IMR-90 (cell line): ENCODE measurements around the gene KRTAP10-11. TPM values are rescaled to one million over a fixed set of nuclear protein-coding genes. Genes with fewer than 3 reads are reported as not detected.

Source experiments
- ATAC-seq: fragments of 200-7000 bp; cut with Tn5 transposase; 2 replicates; pipeline ENCODE4 v1.9.1; 2020; ENCODE audit warnings: low read depth, mild to moderate bottlenecking, moderate library complexity
- BruUV-seq: library from RNA; stranded (reverse); fragments of 400-500 nt; replicated peaks from 2 replicates; lab custom pipeline; 2021; lab: Mats Ljungman, UMichigan
- CTCF ChIA-PET: fragments of 300-600 bp; formaldehyde crosslinking; extraction: SDS; loops from one replicate; lab custom pipeline; 2021; ENCODE audit warnings: antibody characterized with exemption; lab: Yijun Ruan, JAX
- POLR2A ChIA-PET: fragments of 300-600 bp; sonication (Branson Sonifier 250); formaldehyde crosslinking; loops from one replicate; lab custom pipeline; 2022; ENCODE audit warnings: antibody characterized with exemption; ENCODE audit not compliant: unreplicated experiment; lab: Charles Lee
- DNase-seq: peaks from one replicate; pipeline ENCODE4 v3.0.0; 2013
- H2AFZ ChIP-seq: replicated peaks from 2 replicates; pipeline ENCODE3; 2013; ENCODE audit warnings: low read length, mild to moderate bottlenecking; ENCODE audit not compliant: poor library complexity
- H2AK5ac ChIP-seq: 2 replicates; pipeline ENCODE4 v1.6.1; 2013; ENCODE audit warnings: low read depth, low read length, inconsistent platforms
- H2AK9ac ChIP-seq: replicated peaks from 2 replicates; pipeline ENCODE3; 2013; ENCODE audit warnings: mild to moderate bottlenecking, low read depth, low read length, moderate library complexity; ENCODE audit not compliant: poor library complexity
- H2BK120ac ChIP-seq: 2 replicates; pipeline ENCODE4 v1.6.1; 2013; ENCODE audit warnings: low read depth, low read length, inconsistent platforms
- H2BK15ac ChIP-seq: 3 replicates; pipeline ENCODE4 v1.6.1; 2013; ENCODE audit warnings: low read depth, low read length, inconsistent platforms
- H2BK20ac ChIP-seq: 2 replicates; pipeline ENCODE4 v1.6.1; 2013; ENCODE audit warnings: low read depth, mild to moderate bottlenecking, inconsistent platforms, low read length, moderate library complexity
- H2BK5ac ChIP-seq: 2 replicates; pipeline ENCODE4 v1.6.1; 2013; ENCODE audit warnings: mild to moderate bottlenecking, low read depth, low read length, inconsistent platforms; ENCODE audit not compliant: poor library complexity, severe bottlenecking
- H3K14ac ChIP-seq: replicated peaks from 2 replicates; pipeline ENCODE4 v1.6.1; 2013; ENCODE audit warnings: low read depth, low read length, inconsistent platforms
- H3K18ac ChIP-seq: 2 replicates; pipeline ENCODE4 v1.6.1; 2013; ENCODE audit warnings: low read depth, low read length, control low read depth
- H3K23ac ChIP-seq: 2 replicates; pipeline ENCODE4 v1.6.1; 2013; ENCODE audit warnings: low read depth, low read length, inconsistent platforms
- H3K27ac ChIP-seq: 2 replicates; pipeline ENCODE4 v1.5.1; 2013; ENCODE audit warnings: mild to moderate bottlenecking, control low read depth, low read length; ENCODE audit not compliant: insufficient read depth
- H3K27me3 ChIP-seq: 2 replicates; pipeline ENCODE4 v1.6.1; 2013; ENCODE audit warnings: low read length; ENCODE audit not compliant: control insufficient read depth, insufficient read depth
- H3K36me3 ChIP-seq: 2 replicates; pipeline ENCODE4 v1.6.1; 2013; ENCODE audit warnings: low read length, mixed read lengths; ENCODE audit not compliant: control insufficient read depth, insufficient read depth
- H3K4ac ChIP-seq: 2 replicates; pipeline ENCODE4 v1.6.1; 2013; ENCODE audit warnings: low read depth, low read length, inconsistent platforms
- H3K4me1 ChIP-seq: 2 replicates; pipeline ENCODE4 v1.6.1; 2013; ENCODE audit warnings: low read length, mixed read lengths; ENCODE audit not compliant: control insufficient read depth, insufficient read depth
- H3K4me2 ChIP-seq: 2 replicates; pipeline ENCODE4 v1.6.1; 2013; ENCODE audit warnings: low read depth, mild to moderate bottlenecking, control low read depth, low read length, moderate library complexity
- H3K4me3 ChIP-seq: 2 replicates; pipeline ENCODE4 v1.5.1; 2013; ENCODE audit warnings: low read depth, mild to moderate bottlenecking, control low read depth, low read length, moderate library complexity; ENCODE audit not compliant: insufficient read depth
- H3K56ac ChIP-seq: 2 replicates; pipeline ENCODE4 v1.6.1; 2013; ENCODE audit warnings: low read length, inconsistent platforms; ENCODE audit not compliant: insufficient read depth; ENCODE audit errors: extremely low read depth
- H3K79me1 ChIP-seq, 2 experiments: 2 replicates each; pipeline ENCODE4 v1.6.1; 2013; ENCODE audit warnings: low read length in 2 of 2, inconsistent platforms in 1 of 2, low read depth in 1 of 2
- H3K9ac ChIP-seq: 2 replicates; pipeline ENCODE4 v1.6.1; 2013; ENCODE audit warnings: low read depth, low read length, control low read depth
- H3K9me1 ChIP-seq: 2 replicates; pipeline ENCODE4 v1.6.1; 2013; ENCODE audit warnings: low read length, inconsistent platforms; ENCODE audit not compliant: insufficient read depth
- H3K9me3 ChIP-seq: 2 replicates; pipeline ENCODE4 v1.6.1; 2013; ENCODE audit warnings: low read length; ENCODE audit not compliant: control insufficient read depth, insufficient read depth
- H4K20me1 ChIP-seq: 2 replicates; pipeline ENCODE4 v1.6.1; 2013; ENCODE audit warnings: low read length, inconsistent platforms; ENCODE audit not compliant: insufficient read depth
- H4K5ac ChIP-seq: 2 replicates; pipeline ENCODE4 v1.6.1; 2013; ENCODE audit warnings: mild to moderate bottlenecking, low read depth, low read length, control low read depth
- H4K8ac ChIP-seq, 2 experiments: 2 replicates each; pipeline ENCODE4 v1.6.1; 2013; ENCODE audit warnings: low read depth in 2 of 2, low read length in 2 of 2, control low read depth in 1 of 2, inconsistent platforms in 1 of 2
- H4K91ac ChIP-seq: 2 replicates; pipeline ENCODE4 v1.6.1; 2013; ENCODE audit warnings: low read depth, low read length, inconsistent platforms; ENCODE audit not compliant: insufficient read depth
- BHLHE40 ChIP-seq: fragments of 150-350 bp; IDR thresholded peaks from 2 replicates; pipeline ENCODE4 v1.6.1; 2016; ENCODE audit warnings: mild to moderate bottlenecking, low read depth, low read length
- CTCF ChIP-seq: conservative IDR thresholded peaks from 2 replicates; pipeline ENCODE4 v1.5.1; 2012; ENCODE audit warnings: mild to moderate bottlenecking, low read depth, low read length, improper control_type of control experiment
- ELK1 ChIP-seq: fragments of 150-350 bp; IDR thresholded peaks from 2 replicates; pipeline ENCODE4 v1.6.1; 2016; ENCODE audit warnings: low read depth, mild to moderate bottlenecking, low read length, moderate library complexity, borderline replicate concordance
- FOS ChIP-seq: fragments of 150-350 bp; IDR thresholded peaks from 2 replicates; pipeline ENCODE4 v1.6.1; 2016; ENCODE audit warnings: low read depth, low read length
- POLR2A ChIP-seq: IDR thresholded peaks from 2 replicates; pipeline ENCODE4 v1.6.1; 2012; ENCODE audit warnings: mild to moderate bottlenecking, low read depth, low read length
- RAD21 ChIP-seq: IDR thresholded peaks from 2 replicates; pipeline ENCODE4 v1.6.1; 2012; ENCODE audit warnings: low read length, improper control_type of control experiment
- WGBS, 2 experiments: methylation state at CpG; one replicate each; pipeline versions ENCODE4 v1.1.5 to v1.1.7; 2013; ENCODE audit warnings: missing lambda C conversion rate in 2 of 2; ENCODE audit not compliant: insufficient read length in 1 of 2; ENCODE audit errors: extremely low coverage in 2 of 2; 5-methylcytosine and 5-hydroxymethylcytosine counted together
- dilution Hi-C: fragments of 300-500 bp; cut with HindIII; formaldehyde crosslinking; loops from one replicate; pipeline ENCODE4 v1.14.3; 2018; ENCODE audit warnings: low sequenced_read_pairs; ENCODE audit not compliant: unreplicated experiment
- in situ Hi-C: fragments of 300-500 bp; cut with MboI; formaldehyde crosslinking; loops from 3 replicates; pipeline ENCODE4 v1.14.3; 2019; ENCODE audit warnings: low sequenced_read_pairs, inconsistent platforms, mixed read lengths
- intact Hi-C: fragments of 100-400 bp; cut with micrococcal nuclease; formaldehyde crosslinking; loops from 2 replicates; pipeline ENCODE4 v1.10.0; 2022
- polyA plus RNA-seq, 3 experiments: library from polyadenylated mRNA; depleted of rRNA; stranded (reverse); fragments of >200 nt; gene quantifications; 2 replicates each; pipeline ENCODE4 v1.2.3, GENCODE V29; 2012; ENCODE audit warnings: low replicate concordance in 1 of 3
- total RNA-seq: library from RNA; depleted of rRNA; stranded (reverse); fragments of >200 nt; gene quantifications from 2 replicates; pipeline ENCODE4 v1.2.3, GENCODE V29; 2012

The KRTAP10-11 gene
- total and polyA plus RNA-seq, 2 of the 4 experiments (the other 2 are of a cell fraction), result not detected

GRCh38 chr21:44653656-44654575 is 7.7 kb downstream of the KRTAP10-11 start:
- peaks cover under 1% of the 10 kb centered on the region; the same call in 1 of the 2 replicates for H3K27me3 ChIP-seq
- H3K9me3 ChIP-seq, result peaks cover 5% of the 10 kb centered on the region
- no peak overlapping the region for H2AK5ac ChIP-seq
- H3K4me3 ChIP-seq, result no peak overlapping the region
- no peak overlapping the region for H4K5ac ChIP-seq
- ChIA-PET CTCF (no interaction called here), POLR2A (no interaction called here)
- no peaks in the 10 kb centered on the region for H3K36me3 ChIP-seq
- H2BK20ac ChIP-seq, result no peak overlapping the region
- no TSS peak for BruUV-seq
- H3K9ac ChIP-seq, result no peak overlapping the region
- no peaks in the 10 kb centered on the region for H3K79me1 ChIP-seq
- no peak overlapping the region for H2BK5ac ChIP-seq
- H3K4me2 ChIP-seq, result no peak overlapping the region
- H3K23ac ChIP-seq, result no peak overlapping the region
- H3K56ac ChIP-seq, result no peak overlapping the region
- no peak overlapping the region for H4K91ac ChIP-seq
- H3K18ac ChIP-seq, result no peak overlapping the region
- in situ Hi-C loops, result no loop called here
- no peak overlapping the region for H3K27ac ChIP-seq
- no peak overlapping the region for H2AK9ac ChIP-seq
- H3K9me1 ChIP-seq, result no peaks in the 10 kb centered on the region
- dilution Hi-C loops, result no loop called here
- intact Hi-C loops, result loop anchor here (10.0 kb wide), 1 partner anchor 61 kb away; the partner anchor contains the start of gene TSPEAR
- DNase-seq, result no peak
- H4K8ac ChIP-seq, result no peak overlapping the region
- no peak overlapping the region for H3K14ac ChIP-seq
- no peaks in the 10 kb centered on the region for H4K20me1 ChIP-seq
- ATAC-seq, result no peak
- no peak for TF ChIP-seq CTCF
- TF ChIP-seq POLR2A, result no peak
- TF ChIP-seq FOS, result no peak
- no peak for TF ChIP-seq BHLHE40
- TF ChIP-seq RAD21, result no peak
- TF ChIP-seq ELK1, result no peak
- no peak overlapping the region for H2BK120ac ChIP-seq
- H3K4me1 ChIP-seq, result no peaks in the 10 kb centered on the region
- H2AFZ ChIP-seq, result no peak overlapping the region
- WGBS, 2 experiments, result 55% methylated on average over 14 of the region's 17 CpGs; no CpG with 5 or more reads in 1 of the 2 experiments
- H2BK15ac ChIP-seq, result no peak overlapping the region
- no peak overlapping the region for H3K4ac ChIP-seq
